H1 (cell line): ENCODE measurements around the gene KPRP.

ENCODE experiments used
- CEBPB ChIP-seq: IDR thresholded peaks from 2 replicates; pipeline ENCODE4 v1.6.1; 2012; ENCODE audit warnings: low read depth, low read length
- CREB1 ChIP-seq: IDR thresholded peaks from 2 replicates; pipeline ENCODE4 v1.6.1; 2012; ENCODE audit warnings: inconsistent platforms
- EP300 ChIP-seq, 2 experiments: IDR thresholded peaks; 1 replicate in 1 of 2; 2 replicates in 1 of 2; pipeline ENCODE4 v1.6.1; 2011 to 2012; ENCODE audit warnings: low read depth in 2 of 2, low read length in 2 of 2, mild to moderate bottlenecking in 2 of 2, borderline replicate concordance in 1 of 2, inconsistent platforms in 1 of 2, moderate library complexity in 1 of 2
- RXRA ChIP-seq: IDR thresholded peaks from 2 replicates; pipeline ENCODE4 v1.6.1; 2011; ENCODE audit warnings: low read depth, mild to moderate bottlenecking, low read length, moderate library complexity; ENCODE audit not compliant: insufficient read depth
- SP4 ChIP-seq: IDR thresholded peaks from 2 replicates; pipeline ENCODE4 v1.6.1; 2012; ENCODE audit warnings: low read length, inconsistent platforms
- SRF ChIP-seq: IDR thresholded peaks from 2 replicates; pipeline ENCODE4 v1.6.1; 2011; ENCODE audit warnings: mild to moderate bottlenecking, low read depth, low read length, moderate library complexity
- ZNF274 ChIP-seq: IDR thresholded peaks from 2 replicates; pipeline ENCODE4 v1.7.0; 2012; ENCODE audit warnings: low read length, borderline replicate concordance; ENCODE audit errors: extremely low read depth
- TF ChIP-seq, protein P1 (sequence below), 3 experiments: IDR thresholded peaks; 1 replicate in 2 of 3; 2 replicates in 1 of 3; pipeline versions ENCODE4 v1.5.1 to v1.6.1; 2011; ENCODE audit warnings: low read length in 3 of 3, mild to moderate bottlenecking in 3 of 3, inconsistent platforms in 2 of 3, low read depth in 1 of 3, moderate library complexity in 1 of 3; ENCODE audit not compliant: insufficient read depth in 1 of 3; ENCODE audit errors: control extremely low read depth in 1 of 3
- TF ChIP-seq, protein P2 (sequence below): IDR thresholded peaks from 2 replicates; pipeline ENCODE4 v1.6.1; 2012; ENCODE audit warnings: inconsistent platforms

DNA sequence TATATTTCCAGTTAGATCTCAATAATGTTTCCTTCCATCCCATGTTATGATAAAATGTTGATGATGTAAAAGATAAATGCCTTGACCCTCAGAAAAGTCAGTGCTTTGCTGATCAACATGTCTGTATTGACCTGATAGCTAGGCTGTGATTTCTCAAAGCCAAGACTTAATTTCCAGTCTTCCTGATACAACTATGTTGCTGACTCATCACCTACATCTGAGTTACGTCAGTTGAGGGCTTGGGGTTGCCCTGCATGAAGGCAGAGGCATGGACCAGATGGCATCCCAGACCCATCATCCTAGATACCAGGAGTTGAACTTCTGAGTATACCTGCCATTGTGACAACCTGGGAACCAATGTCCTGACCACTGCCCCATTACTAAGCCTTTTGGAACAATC, 43.5 kb downstream of the KPRP start:
- TF ChIP-seq, protein P1, sequence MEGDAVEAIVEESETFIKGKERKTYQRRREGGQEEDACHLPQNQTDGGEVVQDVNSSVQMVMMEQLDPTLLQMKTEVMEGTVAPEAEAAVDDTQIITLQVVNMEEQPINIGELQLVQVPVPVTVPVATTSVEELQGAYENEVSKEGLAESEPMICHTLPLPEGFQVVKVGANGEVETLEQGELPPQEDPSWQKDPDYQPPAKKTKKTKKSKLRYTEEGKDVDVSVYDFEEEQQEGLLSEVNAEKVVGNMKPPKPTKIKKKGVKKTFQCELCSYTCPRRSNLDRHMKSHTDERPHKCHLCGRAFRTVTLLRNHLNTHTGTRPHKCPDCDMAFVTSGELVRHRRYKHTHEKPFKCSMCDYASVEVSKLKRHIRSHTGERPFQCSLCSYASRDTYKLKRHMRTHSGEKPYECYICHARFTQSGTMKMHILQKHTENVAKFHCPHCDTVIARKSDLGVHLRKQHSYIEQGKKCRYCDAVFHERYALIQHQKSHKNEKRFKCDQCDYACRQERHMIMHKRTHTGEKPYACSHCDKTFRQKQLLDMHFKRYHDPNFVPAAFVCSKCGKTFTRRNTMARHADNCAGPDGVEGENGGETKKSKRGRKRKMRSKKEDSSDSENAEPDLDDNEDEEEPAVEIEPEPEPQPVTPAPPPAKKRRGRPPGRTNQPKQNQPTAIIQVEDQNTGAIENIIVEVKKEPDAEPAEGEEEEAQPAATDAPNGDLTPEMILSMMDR (IDR thresholded peaks at IDR 0.05; ENCODE audit: control extremely low read depth in 1 of 3, insufficient read depth in 1 of 3, low read depth in 1 of 3, low read length in 3 of 3) = no peak
- TF ChIP-seq, protein P2, sequence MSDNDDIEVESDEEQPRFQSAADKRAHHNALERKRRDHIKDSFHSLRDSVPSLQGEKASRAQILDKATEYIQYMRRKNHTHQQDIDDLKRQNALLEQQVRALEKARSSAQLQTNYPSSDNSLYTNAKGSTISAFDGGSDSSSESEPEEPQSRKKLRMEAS = no peak
- TF ChIP-seq CREB1 = no peak
- no peak for TF ChIP-seq ZNF274
- no peak for TF ChIP-seq SRF
- TF ChIP-seq SP4 = no peak
- TF ChIP-seq RXRA = no peak
- no peak for TF ChIP-seq EP300 (IDR thresholded peaks at IDR 0.05; ENCODE audit: borderline replicate concordance in 1 of 2, low read depth in 2 of 2, low read length in 2 of 2)
- no peak for TF ChIP-seq CEBPB
